ENCODE measurements around the gene ERLIN1.
A peak's percentile ranks its signal among the peaks of the same experiment; 100 is the strongest.

ERLIN1 gene

GRCh38 chr10:100168313-100168643 is 17.6 kb downstream of the ERLIN1 start:
- no peaks in the 10 kb centered on the region for H3K27me3 ChIP-seq (ENCODE audit: low read depth, low read length)
- no peak overlapping the region for H3K4me3 ChIP-seq (ENCODE audit: low read depth in 1 of 2, low read length in 2 of 2)
- peaks cover 0 to 3% of the 10 kb centered on the region in 2 donors for H3K9me3 ChIP-seq (ENCODE audit: control insufficient read depth in 1 of 2, low read length in 2 of 2)
- H3K36me3 ChIP-seq (ENCODE audit: control insufficient read depth in 1 of 2, insufficient read depth in 2 of 2, low read length in 2 of 2), result peaks cover 14 to 20% of the 10 kb centered on the region in 2 donors
- peak overlapping the region; percentile 64 for H3K27ac ChIP-seq (ENCODE audit: low read length)
- H3K4me1 ChIP-seq (ENCODE audit: control insufficient read depth in 1 of 2, insufficient read depth in 2 of 2, low read length in 2 of 2), result no peaks in the 10 kb centered on the region

- H3K27ac ChIP-seq (ENCODE audit: low read length), result peak overlapping the region; percentile 64
- H3K4me3 ChIP-seq (ENCODE audit: low read depth in 1 of 2, low read length in 2 of 2), result peak overlapping the region in 1 of 2 donors; percentile 41
- H3K4me1 ChIP-seq (ENCODE audit: control insufficient read depth in 1 of 2, insufficient read depth in 2 of 2, low read length in 2 of 2), result no peaks in the 10 kb centered on the region
- no peaks in the 10 kb centered on the region for H3K9me3 ChIP-seq (ENCODE audit: control insufficient read depth in 1 of 2, low read length in 2 of 2)
- no peaks in the 10 kb centered on the region for H3K27me3 ChIP-seq (ENCODE audit: low read depth, low read length)
- H3K36me3 ChIP-seq (ENCODE audit: control insufficient read depth in 1 of 2, insufficient read depth in 2 of 2, low read length in 2 of 2), result peaks cover 9 to 15% of the 10 kb centered on the region in 2 donors
Measured at GRCh38 chr10:100167553-100168312, 18.1 kb downstream of the ERLIN1 start.

GRCh38 chr10:100163704-100164621 is 21.9 kb downstream of the ERLIN1 start:
- no peak overlapping the region for H3K4me3 ChIP-seq (ENCODE audit: low read depth in 1 of 2, low read length in 2 of 2)
- no peak overlapping the region for H3K27ac ChIP-seq (ENCODE audit: low read length)
- H3K4me1 ChIP-seq (ENCODE audit: control insufficient read depth in 1 of 2, insufficient read depth in 2 of 2, low read length in 2 of 2), result no peaks in the 10 kb centered on the region
- H3K36me3 ChIP-seq (ENCODE audit: control insufficient read depth in 1 of 2, insufficient read depth in 2 of 2, low read length in 2 of 2), result peaks cover 5% of the 10 kb centered on the region in 2 donors
- no peaks in the 10 kb centered on the region for H3K9me3 ChIP-seq (ENCODE audit: control insufficient read depth in 1 of 2, low read length in 2 of 2)
- no peaks in the 10 kb centered on the region for H3K27me3 ChIP-seq (ENCODE audit: low read depth, low read length)

GRCh38 chr10:100162696-100163095 is 23.1 kb downstream of the ERLIN1 start:
- H3K36me3 ChIP-seq (ENCODE audit: control insufficient read depth in 1 of 2, insufficient read depth in 2 of 2, low read length in 2 of 2), result peaks cover 7 to 10% of the 10 kb centered on the region in 2 donors
- H3K27ac ChIP-seq (ENCODE audit: low read length), result no peak overlapping the region
- H3K4me3 ChIP-seq (ENCODE audit: low read depth in 1 of 2, low read length in 2 of 2), result no peak overlapping the region
- H3K9me3 ChIP-seq (ENCODE audit: control insufficient read depth in 1 of 2, low read length in 2 of 2), result no peaks in the 10 kb centered on the region
- H3K4me1 ChIP-seq (ENCODE audit: control insufficient read depth in 1 of 2, insufficient read depth in 2 of 2, low read length in 2 of 2), result no peaks in the 10 kb centered on the region
- no peaks in the 10 kb centered on the region for H3K27me3 ChIP-seq (ENCODE audit: low read depth, low read length)

GRCh38 chr10:100158044-100158805 is 27.6 kb downstream of the ERLIN1 start:
- H3K27me3 ChIP-seq (ENCODE audit: low read depth, low read length), result no peaks in the 10 kb centered on the region
- no peaks in the 10 kb centered on the region for H3K4me1 ChIP-seq (ENCODE audit: control insufficient read depth in 1 of 2, insufficient read depth in 2 of 2, low read length in 2 of 2)
- no peak overlapping the region for H3K4me3 ChIP-seq (ENCODE audit: low read depth in 1 of 2, low read length in 2 of 2)
- H3K27ac ChIP-seq (ENCODE audit: low read length), result no peak overlapping the region
- no peaks in the 10 kb centered on the region for H3K9me3 ChIP-seq (ENCODE audit: control insufficient read depth in 1 of 2, low read length in 2 of 2)
- H3K36me3 ChIP-seq (ENCODE audit: control insufficient read depth in 1 of 2, insufficient read depth in 2 of 2, low read length in 2 of 2), result peaks cover 33 to 39% of the 10 kb centered on the region in 2 donors

- Histone ChIP-seq H3K27ac (ENCODE audit: low read length) (no peak overlapping the region), H3K4me1 (ENCODE audit: control insufficient read depth in 1 of 2, insufficient read depth in 2 of 2, low read length in 2 of 2) (no peaks in the 10 kb centered on the region), H3K27me3 (ENCODE audit: low read depth, low read length) (no peaks in the 10 kb centered on the region), H3K9me3 (ENCODE audit: control insufficient read depth in 1 of 2, low read length in 2 of 2) (no peaks in the 10 kb centered on the region), H3K4me3 (ENCODE audit: low read depth in 1 of 2, low read length in 2 of 2) (no peak overlapping the region), H3K36me3 (ENCODE audit: control insufficient read depth in 1 of 2, insufficient read depth in 2 of 2, low read length in 2 of 2) (peaks cover 42 to 50% of the 10 kb centered on the region in 2 donors)
Measured at GRCh38 chr10:100157156-100157555, 28.7 kb downstream of the ERLIN1 start.

- Histone ChIP-seq H3K27me3 (ENCODE audit: low read depth, low read length) (no peaks in the 10 kb centered on the region), H3K27ac (ENCODE audit: low read length) (no peak overlapping the region), H3K9me3 (ENCODE audit: control insufficient read depth in 1 of 2, low read length in 2 of 2) (no peaks in the 10 kb centered on the region), H3K4me1 (ENCODE audit: control insufficient read depth in 1 of 2, insufficient read depth in 2 of 2, low read length in 2 of 2) (no peaks in the 10 kb centered on the region), H3K4me3 (ENCODE audit: low read depth in 1 of 2, low read length in 2 of 2) (no peak overlapping the region), H3K36me3 (ENCODE audit: control insufficient read depth in 1 of 2, insufficient read depth in 2 of 2, low read length in 2 of 2) (peaks cover 54 to 62% of the 10 kb centered on the region in 2 donors)
Measured at GRCh38 chr10:100155936-100156335, 29.9 kb downstream of the ERLIN1 start.

- H3K4me3 ChIP-seq (ENCODE audit: low read depth in 1 of 2, low read length in 2 of 2), result no peak overlapping the region
- H3K9me3 ChIP-seq (ENCODE audit: control insufficient read depth in 1 of 2, low read length in 2 of 2), result no peaks in the 10 kb centered on the region
- peaks cover 57 to 67% of the 10 kb centered on the region in 2 donors for H3K36me3 ChIP-seq (ENCODE audit: control insufficient read depth in 1 of 2, insufficient read depth in 2 of 2, low read length in 2 of 2)
- H3K27me3 ChIP-seq (ENCODE audit: low read depth, low read length), result no peaks in the 10 kb centered on the region
- no peak overlapping the region for H3K27ac ChIP-seq (ENCODE audit: low read length)
- H3K4me1 ChIP-seq (ENCODE audit: control insufficient read depth in 1 of 2, insufficient read depth in 2 of 2, low read length in 2 of 2), result no peaks in the 10 kb centered on the region
Measured at GRCh38 chr10:100154666-100155065, 31.2 kb downstream of the ERLIN1 start.

GRCh38 chr10:100153239-100153825 is 32.5 kb downstream of the ERLIN1 start:
- Histone ChIP-seq H3K27ac (ENCODE audit: low read length) (no peak overlapping the region), H3K36me3 (ENCODE audit: control insufficient read depth in 1 of 2, insufficient read depth in 2 of 2, low read length in 2 of 2) (peaks cover 57 to 67% of the 10 kb centered on the region in 2 donors), H3K4me3 (ENCODE audit: low read depth in 1 of 2, low read length in 2 of 2) (no peak overlapping the region)

GRCh38 chr10:100151723-100152300 is 34.0 kb downstream of the ERLIN1 start:
- Histone ChIP-seq H3K27ac (ENCODE audit: low read length) (no peak overlapping the region), H3K4me1 (ENCODE audit: control insufficient read depth in 1 of 2, insufficient read depth in 2 of 2, low read length in 2 of 2) (no peaks in the 10 kb centered on the region), H3K27me3 (ENCODE audit: low read depth, low read length) (no peaks in the 10 kb centered on the region), H3K4me3 (ENCODE audit: low read depth in 1 of 2, low read length in 2 of 2) (no peak overlapping the region), H3K9me3 (ENCODE audit: control insufficient read depth in 1 of 2, low read length in 2 of 2) (no peaks in the 10 kb centered on the region), H3K36me3 (ENCODE audit: control insufficient read depth in 1 of 2, insufficient read depth in 2 of 2, low read length in 2 of 2) (peaks cover 47 to 53% of the 10 kb centered on the region in 2 donors)

More at GRCh38 chr10:100153239-100153825, 32.5 kb downstream of the ERLIN1 start:
- no peaks in the 10 kb centered on the region for H3K9me3 ChIP-seq (ENCODE audit: control insufficient read depth in 1 of 2, low read length in 2 of 2)
- no peaks in the 10 kb centered on the region for H3K4me1 ChIP-seq (ENCODE audit: control insufficient read depth in 1 of 2, insufficient read depth in 2 of 2, low read length in 2 of 2)
- no peaks in the 10 kb centered on the region for H3K27me3 ChIP-seq (ENCODE audit: low read depth, low read length)

Measured in muscle layer of duodenum (tissue), 2 donors.